A549 (cell line): Measurements from ENCODE around the gene MAGI1.

Experiments used
- CTCF ChIP-seq: fragments of >200 bp; sonication (Bioruptor Twin); formaldehyde crosslinking; IDR thresholded peaks from 3 replicates; pipeline ENCODE4 v1.5.1; 2016
- ELK1 ChIP-seq: fragments of 150-350 bp; IDR thresholded peaks from 2 replicates; pipeline ENCODE4 v1.6.1; 2014; ENCODE audit warnings: low read depth, mild to moderate bottlenecking, low read length
- EP300 ChIP-seq, 2 experiments: fragments of >200 bp; sonication (Bioruptor Twin); formaldehyde crosslinking; IDR thresholded peaks; 2 replicates in 1 of 2; 3 replicates in 1 of 2; pipeline ENCODE4 v1.6.1; 2016 to 2017
- MAZ ChIP-seq: fragments of 150-350 bp; IDR thresholded peaks from 2 replicates; pipeline ENCODE4 v1.6.1; 2014; ENCODE audit warnings: antibody characterized with exemption, low read depth, low read length, borderline replicate concordance

- TF ChIP-seq ELK1 (no peak), EP300 (IDR thresholded peaks at IDR 0.05) (no peak), CTCF (no peak), MAZ (no peak)
Measured at GRCh38 chr3:65783117-65783516, 255.6 kb downstream of the MAGI1 start.
